ENCODE results near the gene IRF4.

The IRF4 gene

GRCh38 chr6:454148-454991 lies 62.8 kb downstream of the IRF4 start:
- FAIRE-seq (no peak), DNase-seq (ENCODE audit: insufficient read length, low spot score) (no peak)
- no peak for TF ChIP-seq POLR2A (IDR thresholded peaks at IDR 0.05; ENCODE audit: low read depth, low read length)

- TF ChIP-seq POLR2A (IDR thresholded peaks at IDR 0.05; ENCODE audit: low read depth, low read length) = no peak
- DNase-seq (ENCODE audit: insufficient read length, low spot score) (no peak), FAIRE-seq (no peak)
Measured at GRCh38 chr6:455006-455585, 63.5 kb downstream of the IRF4 start.

GRCh38 chr6:455835-456234 lies 64.3 kb downstream of the IRF4 start:
- TF ChIP-seq POLR2A (IDR thresholded peaks at IDR 0.05; ENCODE audit: low read depth, low read length) = no peak
- FAIRE-seq (no peak), DNase-seq (ENCODE audit: insufficient read length, low spot score) (no peak)

- FAIRE-seq = no peak
- TF ChIP-seq POLR2A (IDR thresholded peaks at IDR 0.05; ENCODE audit: low read depth, low read length) = no peak
Measured at GRCh38 chr6:456358-456867, 64.9 kb downstream of the IRF4 start.

GRCh38 chr6:456887-457286 lies 65.3 kb downstream of the IRF4 start:
- no peak for TF ChIP-seq POLR2A (IDR thresholded peaks at IDR 0.05; ENCODE audit: low read depth, low read length)
- no peak for DNase-seq (ENCODE audit: insufficient read length, low spot score)
- no peak for FAIRE-seq

More at GRCh38 chr6:456358-456867, 64.9 kb downstream of the IRF4 start:
- no peak for DNase-seq (ENCODE audit: insufficient read length, low spot score)
